Measurements from ENCODE around the gene FTSJ3. TPM values are rescaled to one million over a fixed set of nuclear protein-coding genes. Genes with fewer than 3 reads are reported as not detected.

The FTSJ3 gene
- total RNA-seq, 1 donor from 2014 or later: 18.2 TPM

DNA sequence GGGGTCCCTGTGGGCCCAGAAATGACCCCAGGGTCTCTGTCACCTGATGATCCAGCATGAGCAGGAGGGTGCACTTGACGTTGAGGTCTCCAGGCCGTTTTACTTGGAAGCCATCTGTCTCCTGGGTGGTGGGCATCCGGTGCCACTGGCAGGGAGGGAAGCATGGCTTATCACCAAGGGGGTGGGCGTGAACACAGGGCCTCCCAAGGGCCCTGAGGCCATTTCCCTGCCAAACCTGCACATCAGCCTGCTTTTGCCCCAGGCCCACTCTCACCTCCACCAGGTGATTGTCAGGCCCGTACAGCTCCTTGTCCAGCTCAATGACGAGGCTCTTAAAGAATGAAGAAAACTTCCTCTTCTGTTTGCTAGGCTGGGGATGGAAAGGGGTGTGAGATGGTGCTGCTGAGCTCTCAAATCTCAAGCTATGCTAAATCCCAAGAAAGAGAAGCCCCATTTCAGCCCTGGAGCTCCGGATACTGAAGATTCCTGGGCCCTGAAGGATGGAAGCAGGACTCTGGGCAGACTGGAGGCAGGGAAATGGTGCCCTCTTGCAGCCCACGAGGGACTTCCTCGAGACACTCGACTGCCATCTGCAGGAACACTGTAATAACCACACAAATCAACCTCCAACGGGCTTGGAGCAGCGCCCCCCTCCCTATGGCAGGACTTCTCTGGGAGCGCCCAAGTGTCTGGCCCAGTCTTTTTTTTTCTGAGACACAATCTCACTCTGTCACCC, 7.1 kb upstream of the FTSJ3 start:
- Histone ChIP-seq H3K27me3 (no peaks in the 10 kb centered on the region), H3K27ac (peak overlapping the region in 1 of 2 donors; percentile 9), H3K9me3 (no peaks in the 10 kb centered on the region), H3K4me3 (no peak overlapping the region), H3K4me1 (peaks cover 16 to 25% of the 10 kb centered on the region in 2 donors), H3K36me3 (peaks cover 73 to 77% of the 10 kb centered on the region in 2 donors)
- TF ChIP-seq, protein P1, sequence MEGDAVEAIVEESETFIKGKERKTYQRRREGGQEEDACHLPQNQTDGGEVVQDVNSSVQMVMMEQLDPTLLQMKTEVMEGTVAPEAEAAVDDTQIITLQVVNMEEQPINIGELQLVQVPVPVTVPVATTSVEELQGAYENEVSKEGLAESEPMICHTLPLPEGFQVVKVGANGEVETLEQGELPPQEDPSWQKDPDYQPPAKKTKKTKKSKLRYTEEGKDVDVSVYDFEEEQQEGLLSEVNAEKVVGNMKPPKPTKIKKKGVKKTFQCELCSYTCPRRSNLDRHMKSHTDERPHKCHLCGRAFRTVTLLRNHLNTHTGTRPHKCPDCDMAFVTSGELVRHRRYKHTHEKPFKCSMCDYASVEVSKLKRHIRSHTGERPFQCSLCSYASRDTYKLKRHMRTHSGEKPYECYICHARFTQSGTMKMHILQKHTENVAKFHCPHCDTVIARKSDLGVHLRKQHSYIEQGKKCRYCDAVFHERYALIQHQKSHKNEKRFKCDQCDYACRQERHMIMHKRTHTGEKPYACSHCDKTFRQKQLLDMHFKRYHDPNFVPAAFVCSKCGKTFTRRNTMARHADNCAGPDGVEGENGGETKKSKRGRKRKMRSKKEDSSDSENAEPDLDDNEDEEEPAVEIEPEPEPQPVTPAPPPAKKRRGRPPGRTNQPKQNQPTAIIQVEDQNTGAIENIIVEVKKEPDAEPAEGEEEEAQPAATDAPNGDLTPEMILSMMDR (IDR thresholded peaks at IDR 0.05): peak; percentile 14 to 41 (median 25)
- intact Hi-C loops (cut with DNase I): no loop called here
- DNase-seq (ENCODE audit: low spot score in 2 of 2): no peak

DNA sequence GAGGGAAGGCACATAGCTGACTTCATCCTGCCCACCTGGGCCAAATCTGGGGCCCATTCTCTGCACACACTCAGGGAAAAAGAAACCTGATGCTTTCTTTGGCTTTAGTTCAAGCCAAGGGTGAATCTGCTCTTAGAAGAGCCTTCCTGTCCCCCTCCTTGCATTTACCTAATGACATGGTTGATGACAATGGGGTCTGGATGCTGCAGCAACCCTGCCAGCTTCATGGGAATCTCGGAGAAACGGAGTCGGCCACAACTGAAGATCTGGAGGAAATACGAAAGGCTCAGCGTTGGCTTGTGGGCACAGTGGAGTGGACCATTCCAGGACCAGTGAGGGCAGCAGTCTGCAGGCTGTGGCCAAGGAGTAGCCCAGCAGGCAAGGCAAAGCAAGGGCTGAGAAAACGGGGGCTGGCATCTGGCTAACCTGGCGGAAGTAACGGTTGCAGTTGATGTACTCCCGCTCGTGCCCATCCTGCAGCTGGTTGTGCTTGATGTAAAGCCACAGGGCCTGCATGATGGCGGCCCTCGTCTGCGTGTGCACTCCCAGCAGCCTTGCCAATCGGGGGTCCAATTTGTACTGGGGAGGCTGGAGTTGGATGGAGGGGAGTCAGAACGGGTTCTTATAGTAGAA, 6.4 kb upstream of the FTSJ3 start:
- peaks cover 13 to 22% of the 10 kb centered on the region in 2 donors for H3K4me1 ChIP-seq
- H3K4me3 ChIP-seq: no peak overlapping the region
- no peak for DNase-seq (ENCODE audit: low spot score in 2 of 2)
- H3K9me3 ChIP-seq: no peaks in the 10 kb centered on the region
- no peak overlapping the region for H3K27ac ChIP-seq
- H3K36me3 ChIP-seq: peaks cover 80 to 84% of the 10 kb centered on the region in 2 donors
- intact Hi-C loops (cut with DNase I): no loop called here
- no peaks in the 10 kb centered on the region for H3K27me3 ChIP-seq
- TF ChIP-seq, protein P1 (IDR thresholded peaks at IDR 0.05): no peak

DNA sequence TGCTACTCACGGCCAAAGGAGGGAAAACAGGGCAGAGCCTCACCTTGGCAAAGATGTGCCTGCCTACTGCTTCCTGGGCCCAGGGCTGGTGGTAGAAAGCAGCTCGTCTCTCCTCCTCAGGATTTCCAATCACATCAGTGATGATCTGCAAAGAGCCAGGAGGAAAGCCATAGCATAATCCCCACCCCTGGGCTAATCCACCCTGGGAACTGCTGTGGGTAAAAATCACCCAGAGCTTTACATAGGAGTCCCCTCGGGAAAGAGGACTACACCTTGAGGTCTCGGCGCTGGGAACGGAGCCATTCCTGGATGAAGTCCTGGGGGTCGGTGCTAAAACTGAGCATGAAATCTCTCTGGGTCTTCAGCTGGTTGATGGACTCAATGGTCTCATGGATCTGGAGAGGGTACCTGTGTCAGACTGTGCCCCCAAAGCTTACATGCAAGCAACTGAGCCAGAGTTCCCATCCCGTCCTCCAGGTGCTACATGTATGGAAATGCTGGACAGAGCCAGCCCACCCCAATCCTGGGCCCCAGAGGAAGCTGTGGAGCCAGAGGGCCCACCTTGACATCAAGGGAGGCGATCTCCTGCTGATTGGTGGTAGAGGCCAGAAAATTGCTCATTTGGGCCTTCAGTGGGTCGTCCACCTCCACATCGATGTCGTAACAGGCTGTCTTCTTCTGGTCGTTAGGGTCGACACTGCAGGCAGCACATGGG, 5.7 kb upstream of the FTSJ3 start:
- H3K27me3 ChIP-seq: no peaks in the 10 kb centered on the region
- TF ChIP-seq, protein P1 (IDR thresholded peaks at IDR 0.05): no peak
- no peak for DNase-seq (ENCODE audit: low spot score in 2 of 2)
- intact Hi-C loops (cut with DNase I): no loop called here
- no peak overlapping the region for H3K27ac ChIP-seq
- H3K9me3 ChIP-seq: no peaks in the 10 kb centered on the region
- no peak overlapping the region for H3K4me3 ChIP-seq
- peaks cover 17 to 22% of the 10 kb centered on the region in 2 donors for H3K4me1 ChIP-seq
- H3K36me3 ChIP-seq: peaks cover 80 to 84% of the 10 kb centered on the region in 2 donors

DNA sequence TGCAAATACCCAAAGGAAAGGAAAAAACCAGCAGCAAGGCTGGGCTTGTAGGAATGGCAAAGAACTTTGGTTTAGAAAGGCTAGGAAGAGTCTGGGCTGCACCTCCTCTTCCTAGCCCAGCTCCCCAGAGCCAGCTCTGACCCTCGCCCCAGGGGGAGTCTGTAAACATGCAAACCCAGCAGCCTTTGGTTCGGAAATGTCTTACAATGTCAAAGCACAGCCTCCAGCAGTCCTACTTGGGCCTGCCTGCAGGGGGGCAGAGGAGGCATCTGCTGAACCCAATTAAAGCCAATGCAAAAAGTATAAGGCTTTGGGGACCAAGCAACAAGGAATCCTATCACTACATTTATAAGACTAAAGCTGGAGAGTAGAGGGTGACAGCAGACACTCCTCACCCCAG, 5.0 kb upstream of the FTSJ3 start:
- Histone ChIP-seq H3K36me3 (peaks cover 80 to 83% of the 10 kb centered on the region in 2 donors), H3K27me3 (no peaks in the 10 kb centered on the region), H3K9me3 (no peaks in the 10 kb centered on the region), H3K27ac (no peak overlapping the region), H3K4me3 (no peak overlapping the region), H3K4me1 (peaks cover 13 to 18% of the 10 kb centered on the region in 2 donors)
- intact Hi-C loops (cut with DNase I): no loop called here
- DNase-seq (ENCODE audit: low spot score in 2 of 2): no peak
- TF ChIP-seq, protein P1 (IDR thresholded peaks at IDR 0.05): no peak

DNA sequence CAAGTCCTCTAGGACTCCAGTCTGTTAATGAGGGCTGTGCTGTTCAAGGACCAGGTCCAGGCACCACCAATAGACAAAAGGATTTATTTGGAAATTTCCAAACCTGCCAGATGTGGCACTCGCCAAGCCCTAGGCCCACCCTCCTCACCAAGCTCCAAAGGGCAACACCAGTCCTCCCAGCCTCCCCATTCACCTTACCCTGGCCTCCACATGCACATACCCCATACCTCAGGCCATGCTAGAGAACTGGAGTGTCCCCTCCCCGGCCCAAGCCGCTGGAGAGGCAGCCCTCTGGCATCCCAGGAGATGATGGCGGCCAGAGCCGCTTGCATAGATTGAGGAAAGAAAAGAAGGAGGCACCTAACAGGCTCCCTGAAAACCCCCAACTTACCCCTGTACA, 4.6 kb upstream of the FTSJ3 start:
- intact Hi-C loops (cut with DNase I): no loop called here
- TF ChIP-seq, protein P1 (IDR thresholded peaks at IDR 0.05): no peak
- Histone ChIP-seq H3K36me3 (peaks cover 76 to 79% of the 10 kb centered on the region in 2 donors), H3K4me1 (peaks cover 10 to 14% of the 10 kb centered on the region in 2 donors), H3K9me3 (no peaks in the 10 kb centered on the region), H3K27me3 (no peaks in the 10 kb centered on the region), H3K4me3 (no peak overlapping the region), H3K27ac (no peak overlapping the region)
- DNase-seq (ENCODE audit: low spot score in 2 of 2): no peak
